Measurements from ENCODE around the gene EMC10. TPM values are rescaled to one million over a fixed set of nuclear protein-coding genes. Genes with fewer than 3 reads are reported as not detected.

Gene EMC10
- total RNA-seq, 1 donor, result 56.5 TPM

- no peak for TF ChIP-seq CTCF (IDR thresholded peaks at IDR 0.05; ENCODE audit: extremely low read depth, low read depth, low read length)
- no peak for DNase-seq (ENCODE audit: insufficient read length, low spot score, missing footprints)
- H2AFZ ChIP-seq (ENCODE audit: low read length), result no peak overlapping the region
- H3K4me2 ChIP-seq (ENCODE audit: insufficient read depth, low read length), result no peak overlapping the region
- no peak overlapping the region for H3K4me3 ChIP-seq (ENCODE audit: insufficient read depth, low read length)
- no peaks in the 10 kb centered on the region for H4K20me1 ChIP-seq (ENCODE audit: insufficient read depth, low read length)
- H3K36me3 ChIP-seq (ENCODE audit: insufficient read depth, low read length), result no peaks in the 10 kb centered on the region
- peaks cover 6% of the 10 kb centered on the region for H3K9me3 ChIP-seq (ENCODE audit: low read depth, low read length)
- H3K27ac ChIP-seq (ENCODE audit: low read depth, low read length), result no peak overlapping the region
- H3K79me2 ChIP-seq (ENCODE audit: insufficient read depth, low read length), result no peaks in the 10 kb centered on the region
- H3K4me1 ChIP-seq (ENCODE audit: insufficient read depth, low read length), result no peaks in the 10 kb centered on the region
- no peaks in the 10 kb centered on the region for H3K27me3 ChIP-seq (ENCODE audit: insufficient read depth, low read length)
These were observed 54.9 kb downstream of the EMC10 start for GRCh38 chr19:50531171-50531612.

GRCh38 chr19:50532952-50533351 is 56.6 kb downstream of the EMC10 start:
- no peaks in the 10 kb centered on the region for H3K36me3 ChIP-seq (ENCODE audit: insufficient read depth, low read length)
- no peaks in the 10 kb centered on the region for H3K27me3 ChIP-seq (ENCODE audit: insufficient read depth, low read length)
- H2AFZ ChIP-seq (ENCODE audit: low read length), result no peak overlapping the region
- no peaks in the 10 kb centered on the region for H3K4me1 ChIP-seq (ENCODE audit: insufficient read depth, low read length)
- DNase-seq (ENCODE audit: insufficient read length, low spot score, missing footprints), result no peak
- no peak for TF ChIP-seq CTCF (IDR thresholded peaks at IDR 0.05; ENCODE audit: extremely low read depth, low read depth, low read length)
- no peak overlapping the region for H3K27ac ChIP-seq (ENCODE audit: low read depth, low read length)
- no peaks in the 10 kb centered on the region for H4K20me1 ChIP-seq (ENCODE audit: insufficient read depth, low read length)
- H3K4me2 ChIP-seq (ENCODE audit: insufficient read depth, low read length), result no peak overlapping the region
- no peaks in the 10 kb centered on the region for H3K79me2 ChIP-seq (ENCODE audit: insufficient read depth, low read length)
- H3K9me3 ChIP-seq (ENCODE audit: low read depth, low read length), result peaks cover 6% of the 10 kb centered on the region
- H3K4me3 ChIP-seq (ENCODE audit: insufficient read depth, low read length), result no peak overlapping the region

- H3K36me3 ChIP-seq (ENCODE audit: insufficient read depth, low read length), result no peaks in the 10 kb centered on the region
- no peak overlapping the region for H2AFZ ChIP-seq (ENCODE audit: low read length)
- H3K4me1 ChIP-seq (ENCODE audit: insufficient read depth, low read length), result no peaks in the 10 kb centered on the region
- H3K27me3 ChIP-seq (ENCODE audit: insufficient read depth, low read length), result no peaks in the 10 kb centered on the region
- TF ChIP-seq CTCF (IDR thresholded peaks at IDR 0.05; ENCODE audit: extremely low read depth, low read depth, low read length), result no peak
- no peak overlapping the region for H3K27ac ChIP-seq (ENCODE audit: low read depth, low read length)
- H3K79me2 ChIP-seq (ENCODE audit: insufficient read depth, low read length), result no peaks in the 10 kb centered on the region
- H3K9me3 ChIP-seq (ENCODE audit: low read depth, low read length), result peaks cover 6% of the 10 kb centered on the region
- H4K20me1 ChIP-seq (ENCODE audit: insufficient read depth, low read length), result no peaks in the 10 kb centered on the region
- no peak overlapping the region for H3K4me3 ChIP-seq (ENCODE audit: insufficient read depth, low read length)
- H3K4me2 ChIP-seq (ENCODE audit: insufficient read depth, low read length), result no peak overlapping the region
- DNase-seq (ENCODE audit: insufficient read length, low spot score, missing footprints), result no peak
These were observed 58.2 kb downstream of the EMC10 start for GRCh38 chr19:50534478-50534877.

GRCh38 chr19:50535672-50536187 is 59.4 kb downstream of the EMC10 start:
- Histone ChIP-seq H3K4me2 (ENCODE audit: insufficient read depth, low read length) (no peak overlapping the region), H3K4me1 (ENCODE audit: insufficient read depth, low read length) (no peaks in the 10 kb centered on the region), H3K36me3 (ENCODE audit: insufficient read depth, low read length) (no peaks in the 10 kb centered on the region), H2AFZ (ENCODE audit: low read length) (no peak overlapping the region), H3K9me3 (ENCODE audit: low read depth, low read length) (peaks cover 6% of the 10 kb centered on the region), H3K27me3 (ENCODE audit: insufficient read depth, low read length) (no peaks in the 10 kb centered on the region), H3K79me2 (ENCODE audit: insufficient read depth, low read length) (no peaks in the 10 kb centered on the region), H3K4me3 (ENCODE audit: insufficient read depth, low read length) (no peak overlapping the region), H4K20me1 (ENCODE audit: insufficient read depth, low read length) (no peaks in the 10 kb centered on the region), H3K27ac (ENCODE audit: low read depth, low read length) (no peak overlapping the region)
- TF ChIP-seq CTCF (IDR thresholded peaks at IDR 0.05; ENCODE audit: extremely low read depth, low read depth, low read length), result no peak
- DNase-seq (ENCODE audit: insufficient read length, low spot score, missing footprints), result no peak
